AG08396 (cell line): ENCODE measurements around the gene NOVA1.

Experiments used
- DNase-seq: peaks from one replicate; pipeline ENCODE4 v3.0.0; 2012; ENCODE audit warnings: low spot score, mixed read lengths

The NOVA1 gene

GRCh38 chr14:26593357-26593756, 4.5 kb downstream of the NOVA1 start:
- no peak for DNase-seq

DNA sequence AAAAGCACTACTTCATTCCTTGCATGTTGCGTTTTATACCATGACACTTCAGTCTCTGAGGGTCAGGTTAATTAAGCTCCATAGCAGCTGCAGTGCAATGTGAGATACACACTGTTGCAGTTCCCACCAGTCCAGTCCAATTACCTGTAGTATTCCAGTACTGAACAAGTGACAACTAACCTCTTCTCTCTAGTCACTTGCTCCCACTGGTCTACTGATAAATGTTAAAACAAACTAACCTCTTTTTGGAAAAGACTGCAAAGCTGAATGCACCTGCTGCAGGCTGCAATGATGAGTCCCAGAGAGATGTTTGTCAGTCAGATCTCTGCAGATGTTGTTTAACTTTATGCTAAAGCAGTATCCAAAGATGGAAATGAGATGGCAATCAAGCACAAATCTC, 7.9 kb downstream of the NOVA1 start:
- DNase-seq: no peak

DNA sequence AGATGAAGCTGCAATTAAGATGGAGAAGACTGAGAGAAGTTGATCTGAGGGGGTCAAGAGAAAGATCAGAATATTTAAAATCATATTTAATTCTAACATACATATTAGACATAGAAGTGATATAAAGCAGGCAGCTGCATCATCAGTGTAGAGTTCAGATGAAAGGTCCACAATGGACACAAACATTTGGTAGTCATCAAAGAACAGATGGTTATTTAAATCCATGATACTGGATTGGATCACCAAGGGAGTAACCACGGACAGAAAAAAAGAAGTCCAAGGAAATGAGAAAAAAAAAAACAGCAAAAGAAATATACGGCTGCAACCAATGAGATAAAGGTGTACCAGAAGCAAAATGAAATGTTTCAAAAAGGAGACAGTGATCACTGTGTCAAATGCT, 20.1 kb downstream of the NOVA1 start:
- no peak for DNase-seq

GRCh38 chr14:26554069-26554772, 43.6 kb downstream of the NOVA1 start:
- no peak for DNase-seq

DNA sequence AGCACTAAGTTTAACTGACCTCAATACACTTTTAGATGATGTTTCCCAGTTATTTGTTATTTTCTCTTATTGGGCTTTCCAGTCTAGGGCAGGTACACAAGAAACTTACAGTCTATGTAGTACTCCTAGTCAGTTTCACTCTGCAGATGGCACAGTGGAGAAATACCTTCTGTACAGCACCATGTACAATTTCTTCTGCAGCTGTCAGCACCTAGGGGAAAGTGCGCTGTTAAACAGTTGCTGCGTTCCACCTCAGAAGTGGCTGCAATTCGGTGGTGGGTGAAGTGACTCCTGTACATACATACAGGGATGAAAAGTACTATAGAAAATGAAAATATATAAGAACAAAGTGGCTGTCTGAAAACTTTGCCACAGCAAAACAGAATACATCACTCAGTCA, 48.3 kb downstream of the NOVA1 start:
- no peak for DNase-seq

GRCh38 chr14:26548406-26548805, 49.4 kb downstream of the NOVA1 start:
- no peak for DNase-seq

DNA sequence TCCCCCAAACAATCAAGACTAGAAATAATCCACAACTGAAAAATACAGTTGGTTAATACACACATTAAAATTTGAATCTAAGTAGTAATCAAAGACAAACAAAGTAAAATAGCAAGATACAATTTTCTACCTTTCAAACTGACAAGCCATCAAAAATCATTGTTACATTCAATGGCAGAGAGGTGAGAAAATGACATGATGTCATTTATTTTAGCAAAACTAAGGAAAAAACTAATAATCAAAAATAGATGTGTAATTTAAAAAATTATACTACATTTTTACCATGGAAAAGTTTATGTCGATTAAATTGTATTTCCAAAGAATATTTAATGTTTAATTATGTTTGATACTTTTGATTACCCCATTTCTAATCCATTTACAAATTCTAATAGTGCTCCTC, 59.7 kb downstream of the NOVA1 start:
- DNase-seq: no peak

- peak; percentile 3 for DNase-seq
Observed at GRCh38 chr14:26531894-26532293, 65.9 kb downstream of the NOVA1 start.

- DNase-seq: peak; percentile 3
Observed at GRCh38 chr14:26528415-26529182, 69.2 kb downstream of the NOVA1 start.

- no peak for DNase-seq
Observed at GRCh38 chr14:26527095-26527494, 70.7 kb downstream of the NOVA1 start.

DNA sequence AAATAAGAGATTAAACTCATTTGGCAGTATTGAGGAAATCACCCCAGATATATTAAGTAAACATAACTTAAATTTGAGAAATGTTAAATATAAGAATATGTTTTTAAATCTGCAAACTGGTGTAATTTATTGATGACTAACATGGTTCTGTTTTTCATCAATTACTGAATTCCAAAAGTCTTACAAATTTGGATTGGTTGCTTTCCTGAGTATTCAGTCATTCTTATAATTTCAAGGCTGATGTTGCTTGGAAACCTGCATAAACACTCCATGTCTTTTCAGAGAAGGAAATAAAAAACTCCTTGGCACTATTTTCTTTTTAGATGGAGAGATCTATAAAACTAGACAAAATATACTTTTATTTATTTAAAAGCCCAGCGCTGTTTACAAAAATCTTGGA, 71.7 kb downstream of the NOVA1 start:
- DNase-seq: no peak

GRCh38 chr14:26525085-26525484, 72.7 kb downstream of the NOVA1 start:
- DNase-seq: no peak

DNA sequence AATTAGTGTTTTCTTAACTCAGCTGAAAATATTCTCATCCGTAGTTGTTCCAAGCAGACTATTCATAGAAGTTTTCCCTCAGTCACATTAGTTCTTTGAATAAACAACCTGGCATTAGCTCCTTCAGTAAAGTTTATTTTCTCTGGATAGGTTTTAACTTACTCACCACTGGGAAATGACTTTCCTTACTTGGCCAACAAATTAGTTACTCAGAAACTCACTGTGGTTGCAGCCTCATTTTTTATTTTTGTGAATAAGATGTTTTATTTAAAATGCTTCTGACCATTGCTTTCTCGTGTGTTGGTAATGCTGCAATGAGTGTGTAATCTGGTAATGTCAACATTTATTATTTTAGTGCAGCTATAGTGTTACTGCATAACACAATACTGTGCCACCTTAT, 74.9 kb downstream of the NOVA1 start:
- DNase-seq: peak; percentile 14

DNA sequence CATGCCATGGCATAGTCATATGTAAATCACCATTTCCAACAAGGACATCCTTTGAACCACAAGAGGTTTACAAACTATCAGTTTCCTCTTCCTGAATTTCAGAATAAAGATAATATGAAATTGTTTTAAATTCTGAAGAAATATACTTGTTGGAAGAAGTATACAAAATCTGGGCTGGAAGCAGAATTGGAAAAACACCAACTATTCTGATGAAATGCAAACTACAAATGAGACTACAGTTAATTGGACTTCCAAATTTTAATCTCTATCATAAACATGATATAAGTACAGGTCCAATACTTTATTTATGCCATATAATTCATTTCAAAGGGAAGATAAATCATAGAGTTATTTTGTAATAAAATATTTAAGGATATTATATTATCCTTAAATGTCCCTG, 80.1 kb downstream of the NOVA1 start:
- DNase-seq: no peak

DNA sequence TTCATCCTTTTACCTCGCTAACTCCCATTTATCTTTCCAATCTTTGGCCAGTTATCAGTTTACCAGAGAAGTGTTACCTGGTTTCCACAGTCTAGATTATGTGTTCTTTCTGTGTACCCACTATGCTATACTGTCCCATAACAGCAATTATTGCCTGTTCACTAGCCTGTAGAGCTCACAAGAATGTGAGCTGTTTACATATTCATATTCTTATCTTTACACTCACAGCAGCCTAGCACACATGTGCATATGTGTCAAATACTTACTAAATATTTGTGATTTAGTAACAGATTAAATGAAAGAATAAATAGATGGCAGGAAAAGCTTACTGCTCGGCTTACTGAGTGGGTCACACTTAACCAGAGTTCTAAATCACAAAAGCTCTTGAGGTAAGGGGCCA, 97.8 kb downstream of the NOVA1 start:
- no peak for DNase-seq

DNA sequence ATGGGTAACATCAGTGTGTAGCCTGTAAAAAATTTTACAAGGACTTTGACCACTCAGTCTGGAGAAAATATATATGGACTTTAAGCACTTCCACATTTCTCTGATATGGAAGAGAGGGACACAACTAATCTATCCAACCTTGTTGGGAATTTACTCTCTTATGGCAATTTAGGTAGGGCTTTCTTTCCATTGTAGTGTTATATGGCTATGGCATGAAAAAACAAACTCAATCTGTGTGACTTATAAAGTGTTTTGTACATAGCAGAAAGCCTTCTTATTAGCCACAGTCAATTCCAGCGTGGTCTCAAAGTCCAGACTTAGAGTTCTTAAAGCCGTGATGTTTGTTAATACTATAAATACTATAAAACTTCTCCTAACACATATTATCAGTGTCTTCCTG, 98.3 kb downstream of the NOVA1 start:
- DNase-seq: no peak

DNA sequence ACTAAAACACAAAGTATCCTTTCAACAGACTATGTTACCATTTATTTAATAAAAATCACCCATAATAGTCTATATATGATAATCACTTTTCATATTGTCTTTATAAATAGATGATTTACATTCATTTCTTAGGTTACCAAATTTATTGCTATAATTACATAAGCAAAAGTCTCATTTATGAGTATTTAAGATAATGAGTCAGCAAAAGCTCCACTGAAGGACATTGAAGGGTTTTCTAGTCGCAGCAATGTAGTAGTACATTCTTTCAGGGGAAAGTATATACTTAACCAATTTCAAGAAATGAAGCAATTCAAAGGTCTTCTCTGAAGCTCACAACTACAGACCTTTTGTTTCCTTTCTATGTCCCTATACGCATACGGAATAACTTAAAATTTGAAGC, 110.9 kb downstream of the NOVA1 start:
- DNase-seq: no peak

GRCh38 chr14:26484562-26484961, 113.3 kb downstream of the NOVA1 start:
- no peak for DNase-seq

DNA sequence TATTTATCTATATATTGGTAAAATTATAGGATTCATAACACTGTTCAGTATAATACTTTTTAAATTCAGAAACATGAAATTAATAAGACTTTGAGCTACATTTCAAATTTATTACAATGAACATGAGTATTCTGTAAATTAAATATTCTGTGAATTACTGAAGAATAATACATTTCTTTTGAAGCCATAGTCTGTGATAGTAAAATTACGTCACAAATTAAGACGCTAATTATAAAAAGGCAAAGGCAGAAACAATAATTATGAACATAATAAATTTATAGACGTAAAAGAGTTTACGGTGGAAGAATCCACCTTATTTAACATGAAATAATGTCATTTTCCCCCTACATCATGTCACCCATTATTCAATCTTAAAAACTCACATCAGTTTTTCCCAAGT, 118.9 kb downstream of the NOVA1 start:
- no peak for DNase-seq

DNA sequence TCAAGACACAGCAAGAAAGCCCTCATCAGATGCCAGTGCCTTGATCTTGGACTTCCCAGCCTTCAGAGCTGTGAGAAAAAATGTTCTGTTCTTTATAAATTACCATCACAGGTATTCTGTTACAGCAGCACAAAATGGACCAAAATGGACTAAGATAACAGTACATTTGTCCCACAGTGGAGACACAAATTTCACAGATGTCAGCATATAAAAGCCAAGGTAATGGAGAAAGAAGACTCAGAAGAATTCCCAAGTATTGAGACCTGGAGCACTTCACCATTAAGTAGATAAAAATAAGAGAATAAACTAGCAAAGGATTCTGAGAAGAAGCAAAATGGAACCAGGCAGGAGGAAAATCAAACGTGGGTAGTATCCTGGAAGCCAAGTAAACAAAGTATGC, 131.0 kb downstream of the NOVA1 start:
- DNase-seq: no peak

GRCh38 chr14:26463136-26463535, 134.7 kb downstream of the NOVA1 start:
- DNase-seq: no peak

GRCh38 chr14:26454105-26454504, 143.7 kb downstream of the NOVA1 start:
- DNase-seq: no peak

DNA sequence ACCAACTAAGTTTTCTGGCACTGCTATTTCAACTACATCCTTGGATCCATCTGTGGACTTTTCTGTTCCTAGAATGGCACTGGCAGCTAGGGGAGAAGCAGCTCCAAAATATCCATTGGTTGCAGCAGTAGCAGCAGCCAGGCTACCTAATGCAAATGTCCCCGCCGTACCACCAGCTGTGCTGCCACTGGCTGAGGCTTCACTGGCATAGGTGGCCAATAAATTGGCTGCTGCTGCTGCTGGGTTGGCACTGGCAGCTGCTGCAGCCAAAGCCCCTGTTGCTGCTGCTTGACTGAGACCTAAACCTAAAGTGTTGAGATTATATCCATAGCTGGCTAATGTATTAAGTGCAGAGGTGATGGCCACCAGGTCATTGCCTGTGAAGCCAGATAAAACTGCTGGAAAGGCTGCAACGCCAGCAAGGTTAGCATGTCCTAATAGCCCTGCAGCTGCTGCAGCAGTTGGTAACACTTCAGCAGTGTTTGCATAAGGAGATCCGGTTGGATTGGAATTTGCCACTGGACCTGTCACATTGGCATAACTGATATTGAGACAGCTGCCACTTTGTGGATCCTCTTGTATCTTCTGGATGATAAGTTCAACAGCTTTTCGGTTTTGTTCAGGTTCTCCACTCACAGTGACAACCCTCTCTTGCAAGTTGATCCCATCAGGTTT, 149.5 kb downstream of the NOVA1 start:
- no peak for DNase-seq
